A673 (cell line): ENCODE measurements around the gene TAF5L. TPM values are rescaled to one million over a fixed set of nuclear protein-coding genes. Genes with fewer than 3 reads are reported as not detected.
"Not testable (repeated sequence)": the region's sequence is repeated elsewhere in the genome, so short reads cannot be mapped to it uniquely, and the experiment has no call there.

Experiments used
- BruUV-seq: library from RNA; stranded (reverse); fragments of 400-500 nt; replicated peaks from 2 replicates; lab custom pipeline; 2021; lab: Mats Ljungman, UMichigan
- CTCF ChIA-PET: fragments of 300-600 bp; sonication (Branson Sonifier 250); formaldehyde crosslinking; loops from one replicate; lab custom pipeline; 2022; ENCODE audit warnings: antibody characterized with exemption; lab: Charles Lee
- POLR2A ChIA-PET: fragments of 300-600 bp; sonication (Branson Sonifier 250); formaldehyde crosslinking; loops from one replicate; lab custom pipeline; 2022; ENCODE audit warnings: antibody characterized with exemption; ENCODE audit not compliant: low non-redundant PET; lab: Charles Lee
- DNase-seq: peaks from one replicate; pipeline ENCODE4 v3.0.0-alpha.2; 2015; ENCODE audit warnings: low spot score
- H3K27ac ChIP-seq: fragments of 200-600 bp; sonication (generic); 2 replicates; pipeline ENCODE4 v1.5.1; 2016; ENCODE audit warnings: mixed run types, low read depth, mild to moderate bottlenecking, mixed read lengths, antibody characterized with exemption, low read length; ENCODE audit not compliant: poor library complexity, severe bottlenecking
- H3K27me3 ChIP-seq: fragments of 200-600 bp; sonication (generic); replicated peaks from 2 replicates; pipeline ENCODE4 v1.6.1; 2017; ENCODE audit warnings: mixed run types, low read depth, mild to moderate bottlenecking, mixed read lengths, antibody characterized with exemption, low read length; ENCODE audit not compliant: insufficient read depth, poor library complexity
- H3K36me3 ChIP-seq: fragments of 200-600 bp; sonication (generic); 2 replicates; pipeline ENCODE4 v1.6.1; 2016; ENCODE audit warnings: mixed run types, mild to moderate bottlenecking, mixed read lengths, antibody characterized with exemption, low read length; ENCODE audit not compliant: insufficient read depth, poor library complexity, severe bottlenecking
- H3K4me1 ChIP-seq: fragments of 200-600 bp; sonication (generic); 2 replicates; pipeline ENCODE4 v1.6.1; 2017; ENCODE audit warnings: mixed run types, mild to moderate bottlenecking, mixed read lengths, antibody characterized with exemption, low read length; ENCODE audit not compliant: insufficient read depth, poor library complexity, severe bottlenecking
- H3K4me3 ChIP-seq: fragments of 200-600 bp; sonication (generic); 2 replicates; pipeline ENCODE4 v1.5.1; 2016; ENCODE audit warnings: low read depth, mixed run types, mild to moderate bottlenecking, mixed read lengths, low read length; ENCODE audit not compliant: poor library complexity, severe bottlenecking
- H3K9me3 ChIP-seq: fragments of 200-600 bp; sonication (generic); 2 replicates; pipeline ENCODE4 v1.6.1; 2016; ENCODE audit warnings: mixed run types, low read depth, mild to moderate bottlenecking, mixed read lengths, antibody characterized with exemption, low read length; ENCODE audit not compliant: poor library complexity, severe bottlenecking
- CTCF ChIP-seq: fragments of 300-800, 200-600 bp; sonication (generic); conservative IDR thresholded peaks from 2 replicates; pipeline ENCODE4 v1.5.1; 2017; ENCODE audit warnings: low read depth, mild to moderate bottlenecking, antibody characterized with exemption, low read length, moderate library complexity, mixed read lengths
- EZH2 ChIP-seq: fragments of 200-600 bp; sonication (generic); IDR thresholded peaks from 2 replicates; pipeline ENCODE4 v1.6.1; 2017; ENCODE audit warnings: borderline replicate concordance, low read depth, mild to moderate bottlenecking, mixed read lengths, antibody characterized with exemption, low read length; ENCODE audit not compliant: poor library complexity, severe bottlenecking
- intact Hi-C: fragments of 100-400 bp; cut with micrococcal nuclease; formaldehyde crosslinking; loops from one replicate; pipeline ENCODE4 v1.10.0; 2022; ENCODE audit not compliant: unreplicated experiment
- total RNA-seq: library from RNA; stranded (reverse); gene quantifications from 2 replicates; pipeline ENCODE4 v1.2.3, GENCODE V29; 2021

TAF5L gene
- total RNA-seq, 1 experiment from 2014 or later = 33.4 TPM

DNA sequence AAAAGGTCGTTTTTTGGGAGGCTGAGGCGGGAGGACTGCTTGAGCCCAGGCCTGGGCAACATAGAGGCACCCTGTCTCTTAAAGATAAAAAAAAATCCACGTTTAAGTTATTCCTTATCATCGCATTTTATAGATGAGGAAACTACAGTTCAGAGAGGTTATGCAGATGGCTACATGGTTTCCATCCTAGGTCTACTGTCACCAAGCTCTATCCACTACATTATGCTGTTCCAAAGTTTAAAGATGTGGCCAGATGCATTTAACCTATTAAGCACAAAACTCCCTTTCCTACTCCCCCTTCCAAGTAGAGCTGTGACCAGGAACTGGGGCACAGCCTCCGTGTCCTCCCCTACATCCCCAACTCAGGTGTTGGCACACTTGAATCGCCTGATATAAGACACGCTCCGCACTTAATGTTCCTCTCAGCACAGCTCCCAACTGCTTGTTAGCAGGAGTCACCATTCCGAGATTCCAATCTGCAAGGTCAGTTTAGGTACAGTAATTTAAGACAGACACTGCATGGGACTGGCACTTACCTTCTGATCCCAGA lies 1.3 kb downstream of the TAF5L start:
- Histone ChIP-seq H3K27me3 (no peaks in the 10 kb centered on the region), H3K27ac (no peak overlapping the region), H3K9me3 (no peaks in the 10 kb centered on the region), H3K36me3 (peaks cover under 1% of the 10 kb centered on the region), H3K4me1 (peaks cover 22% of the 10 kb centered on the region), H3K4me3 (peak overlapping the region; percentile 99)
- intact Hi-C loops = no loop called here
- CTCF ChIA-PET = no interaction called here
- DNase-seq = no peak
- POLR2A ChIA-PET = interaction anchor here (0.6 kb wide), 1 partner anchor 997 kb away, joined by 3 read pairs; no protein-coding TSS in a partner anchor
- BruUV-seq = no TSS peak
- TF ChIP-seq CTCF (no peak), EZH2 (no peak)

DNA sequence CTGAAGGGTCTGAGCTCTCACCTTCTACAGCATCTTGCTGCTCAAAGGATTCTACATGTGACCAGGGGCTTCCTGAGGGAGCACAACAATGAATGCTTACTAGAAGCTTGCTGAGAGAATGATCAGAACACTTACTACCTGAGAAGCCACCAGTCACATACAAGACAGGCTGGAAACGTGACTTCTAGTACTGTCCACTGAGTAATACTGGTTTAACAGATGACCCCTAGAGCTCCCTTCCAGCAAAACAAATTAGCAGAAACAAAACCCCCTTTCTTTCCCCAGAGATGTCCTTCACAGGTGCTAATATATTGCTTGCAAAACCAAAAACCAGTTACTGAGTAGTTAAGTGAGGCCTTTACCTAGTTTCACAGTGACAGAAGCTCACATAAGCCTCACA lies 2.1 kb downstream of the TAF5L start:
- POLR2A ChIA-PET = no interaction called here
- Histone ChIP-seq H3K36me3 (no peaks in the 10 kb centered on the region), H3K4me3 (no peak overlapping the region), H3K27ac (no peak overlapping the region), H3K9me3 (no peaks in the 10 kb centered on the region), H3K4me1 (peaks cover 22% of the 10 kb centered on the region), H3K27me3 (no peaks in the 10 kb centered on the region)
- intact Hi-C loops = no loop called here
- TSS peak; percentile 22 for BruUV-seq
- CTCF ChIA-PET = no interaction called here
- no peak for TF ChIP-seq EZH2
- no peak for TF ChIP-seq CTCF
- DNase-seq = no peak

DNA sequence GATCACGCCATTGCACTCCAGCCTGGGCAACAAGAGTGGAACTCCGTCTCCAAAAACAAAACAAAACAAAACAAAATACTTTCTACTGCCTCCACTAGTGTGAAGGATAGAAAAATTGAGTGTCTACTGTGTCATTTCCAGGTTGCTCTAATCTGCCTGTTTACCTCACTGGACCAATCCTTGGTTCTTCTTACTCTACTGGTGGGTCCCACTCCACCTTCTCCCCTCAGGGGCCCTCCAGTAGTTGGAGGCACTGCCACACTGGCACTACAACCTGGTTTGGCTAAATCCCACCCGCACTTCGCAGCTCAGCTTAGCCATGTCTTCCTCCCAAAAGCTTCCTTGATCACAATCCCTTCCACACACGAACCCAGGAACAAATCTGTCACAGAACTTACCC lies 2.7 kb downstream of the TAF5L start:
- intact Hi-C loops = no loop called here
- Histone ChIP-seq H3K4me1 (peaks cover 22% of the 10 kb centered on the region), H3K4me3 (no peak overlapping the region), H3K27ac (no peak overlapping the region), H3K9me3 (no peaks in the 10 kb centered on the region), H3K36me3 (no peaks in the 10 kb centered on the region), H3K27me3 (no peaks in the 10 kb centered on the region)
- no peak for DNase-seq
- BruUV-seq = no TSS peak
- POLR2A ChIA-PET = no interaction called here
- TF ChIP-seq EZH2 = no peak
- TF ChIP-seq CTCF = no peak
- CTCF ChIA-PET = no interaction called here

- CTCF ChIA-PET, BruUV-seq, DNase-seq, intact Hi-C loops, POLR2A ChIA-PET, H3K27me3 ChIP-seq, H3K36me3 ChIP-seq, H3K27ac ChIP-seq, H3K9me3 ChIP-seq, H3K4me3 ChIP-seq: not testable (repeated sequence)
- peaks cover 20% of the 10 kb centered on the region for H3K4me1 ChIP-seq
Observed at GRCh38 chr1:229622641-229623120, 3.2 kb downstream of the TAF5L start.
